Smooth muscle cell of the pulmonary artery (primary cell): ENCODE measurements around the gene TMEM191B. TPM values are rescaled to one million over a fixed set of nuclear protein-coding genes. Genes with fewer than 3 reads are reported as not detected.

Experiments
- total RNA-seq: library from RNA; depleted of rRNA; stranded (reverse); fragments of >200 nt; gene quantifications from 2 replicates; pipeline ENCODE4 v1.2.3, GENCODE V29; 2014

TMEM191B gene
- 0.10 and 0.91 TPM in 2 replicates for total RNA-seq

DNA sequence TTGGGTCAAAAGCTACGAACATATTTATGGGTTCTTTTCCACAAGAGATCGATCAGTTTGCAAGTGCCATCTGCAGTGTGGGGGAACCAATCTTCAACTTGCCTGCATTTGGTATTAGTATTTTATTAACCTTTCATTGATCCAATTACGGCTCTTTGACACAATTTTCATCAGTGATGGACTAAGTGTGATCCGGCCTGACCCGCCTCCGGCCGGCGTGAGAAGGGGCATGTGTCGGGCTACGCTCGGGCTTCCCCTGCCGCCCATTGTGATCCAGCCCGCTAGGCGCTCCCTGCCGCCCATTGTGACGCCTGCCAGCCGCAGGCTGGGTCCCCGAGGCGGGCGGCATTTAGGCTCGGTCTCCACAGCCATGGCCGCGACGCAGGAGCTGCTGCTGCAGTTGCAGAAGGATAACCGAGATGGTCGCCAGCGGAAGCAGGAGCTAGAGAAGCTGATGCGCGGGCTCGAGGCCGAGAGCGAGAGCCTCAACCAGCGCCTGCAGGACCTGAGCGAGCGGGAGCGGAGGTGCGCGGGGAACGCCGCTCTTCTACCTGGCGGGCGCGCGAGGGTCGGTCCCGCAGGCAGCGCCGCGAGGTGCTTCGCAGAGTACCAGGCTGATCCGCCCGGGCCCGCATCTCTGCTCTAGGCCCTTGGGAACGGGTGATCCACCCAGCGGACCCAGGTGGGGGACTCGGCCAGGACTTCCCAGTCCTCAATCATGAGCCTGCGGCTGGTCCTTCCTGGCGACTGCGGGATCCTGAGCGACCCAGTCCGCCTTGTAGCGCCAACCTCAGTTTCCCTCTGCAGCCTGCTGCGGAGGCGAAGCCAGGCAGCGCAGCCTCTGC is at the start of gene TMEM191B:
Gene TMEM191B, plus strand, starts transcription at position 51 of the 845 bp plus-strand sequence. Its CDS starts 179 bp downstream, at position 230.

GRCh38 chr22:18518061-18518460 is 9.5 kb upstream of the TMEM191B start, which contains the start of gene GGTLC3:
Gene GGTLC3, minus strand, starts transcription at chr22:18518161. Its CDS starts 264 bp downstream, at chr22:18517897.

Other genes with a start within 250 kb of the TMEM191B start
- not detected in 2 replicates for gene GGTLC3, start 9.6 kb upstream of the TMEM191B start, total RNA-seq
- gene RIMBP3, start 84.1 kb downstream of the TMEM191B start, total RNA-seq = 0.46 and 1.2 TPM in 2 replicates